Hematopoietic multipotent progenitor cell treated with erythropoietin and hydrocortisone succinate and interleukin-3 and kit ligand, for 15 days (in vitro differentiated cells): ENCODE data around the gene ADGRD1.
"Not testable (repeated sequence)": the region's sequence is repeated elsewhere in the genome, so short reads cannot be mapped to it uniquely, and the experiment has no call there.

Source experiments
- DNase-seq: peaks from one replicate; pipeline ENCODE4 v3.0.0-alpha.2; 2015; ENCODE audit warnings: low spot score

ADGRD1 gene

DNA sequence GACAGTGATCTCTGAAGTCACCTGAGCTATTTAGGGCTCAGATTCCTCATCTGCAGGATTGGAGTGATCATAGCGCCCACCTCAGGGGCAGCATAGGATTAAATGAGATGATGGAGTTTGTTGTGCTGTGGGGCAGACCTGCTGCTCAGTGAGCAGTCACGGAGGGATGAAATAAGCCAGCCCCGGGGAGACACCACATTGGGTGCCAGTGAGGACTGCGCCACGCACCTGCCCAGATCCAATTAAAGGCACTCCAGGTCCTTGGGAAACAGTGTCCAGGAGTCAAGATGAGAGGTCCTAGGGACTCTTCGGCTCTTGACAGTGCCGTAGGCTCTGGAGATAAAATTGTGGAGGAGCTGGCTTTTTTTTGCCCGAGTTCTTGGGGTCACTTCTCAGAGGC lies 166.2 kb downstream of the ADGRD1 start:
- no peak for DNase-seq

DNA sequence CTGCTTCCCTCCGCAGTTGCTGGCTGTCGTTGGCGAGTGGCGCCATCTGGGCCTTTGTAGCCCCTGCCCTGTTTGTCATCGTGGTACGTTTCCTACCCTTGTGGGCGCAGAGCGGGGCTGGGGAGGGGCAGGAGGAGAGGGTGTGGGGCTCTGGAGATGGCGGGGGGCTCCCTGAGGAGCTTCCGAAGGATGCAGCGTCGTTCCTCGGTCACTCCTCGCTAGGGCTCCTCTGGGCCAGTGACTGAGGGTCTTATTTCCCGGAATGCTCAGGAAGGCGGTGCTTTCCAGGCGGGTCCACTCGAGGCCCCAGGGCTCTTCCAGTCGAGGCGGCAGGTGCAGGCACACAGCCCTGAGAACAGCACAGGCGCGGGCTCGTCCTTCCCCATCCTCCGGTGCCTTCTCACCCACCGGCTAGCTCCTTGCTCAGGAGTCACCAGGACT lies 167.1 kb downstream of the ADGRD1 start:
- DNase-seq: no peak

- DNase-seq: no peak
Observed at GRCh38 chr12:131121705-131122405, 168.1 kb downstream of the ADGRD1 start.

GRCh38 chr12:131122631-131123030 lies 168.9 kb downstream of the ADGRD1 start:
- no peak for DNase-seq

DNA sequence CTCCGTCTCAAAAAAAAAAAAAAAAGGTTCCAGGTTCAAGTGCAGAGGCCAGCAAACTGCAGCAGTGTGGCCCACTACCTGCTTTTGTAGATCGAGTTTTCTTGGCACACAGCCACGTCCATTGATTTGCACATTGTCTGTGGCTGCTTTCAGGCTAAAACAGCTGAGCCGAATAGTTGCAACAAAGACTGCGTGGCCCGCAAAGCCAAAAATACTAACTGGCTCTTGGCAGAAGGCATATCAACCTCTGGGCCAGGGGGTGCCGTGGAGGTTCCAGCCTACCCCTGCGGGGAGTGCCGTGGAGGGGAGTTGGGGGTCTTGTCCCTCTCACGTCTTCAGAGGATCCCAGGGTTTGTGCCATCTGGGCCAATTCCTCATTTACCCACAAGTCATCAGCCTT lies 170.1 kb downstream of the ADGRD1 start:
- DNase-seq: no peak

DNA sequence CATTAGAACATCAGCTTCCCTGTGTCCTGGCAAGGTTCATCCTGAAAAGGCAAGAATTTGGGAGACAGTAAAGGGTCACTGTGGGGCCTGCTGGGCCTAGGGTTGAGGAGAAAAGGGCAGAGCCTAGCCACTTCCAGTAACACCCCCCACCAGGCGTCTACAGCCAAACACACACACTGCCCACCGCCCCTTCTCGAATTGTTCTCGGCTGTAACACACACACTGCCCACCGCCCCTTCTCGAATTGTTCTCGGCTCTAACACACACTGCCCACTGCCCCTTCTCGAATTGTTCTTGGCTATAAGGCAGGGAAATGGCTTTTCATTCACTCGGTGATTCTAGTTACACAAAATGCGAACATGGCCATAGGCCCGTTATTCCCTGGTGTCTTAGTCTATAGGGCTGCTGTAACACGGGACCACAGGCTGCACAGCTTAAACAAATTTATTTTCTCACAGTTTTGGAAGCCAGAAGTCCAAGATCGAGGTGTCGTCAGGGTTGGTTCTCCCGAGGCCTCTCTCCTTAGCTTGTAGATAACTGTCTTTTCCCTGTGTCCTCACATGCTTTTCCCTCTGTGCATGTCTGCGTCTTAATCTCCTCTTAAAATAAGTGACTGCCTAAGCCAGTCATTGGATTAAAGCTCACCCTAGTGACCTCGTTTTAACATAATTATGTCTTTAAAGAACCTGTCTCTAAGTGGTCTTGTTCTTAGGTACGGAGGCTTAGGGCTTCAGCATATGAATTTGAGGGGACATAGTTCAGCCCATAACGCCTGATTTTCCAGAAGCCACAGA lies 171.0 kb downstream of the ADGRD1 start:
- no peak for DNase-seq

DNA sequence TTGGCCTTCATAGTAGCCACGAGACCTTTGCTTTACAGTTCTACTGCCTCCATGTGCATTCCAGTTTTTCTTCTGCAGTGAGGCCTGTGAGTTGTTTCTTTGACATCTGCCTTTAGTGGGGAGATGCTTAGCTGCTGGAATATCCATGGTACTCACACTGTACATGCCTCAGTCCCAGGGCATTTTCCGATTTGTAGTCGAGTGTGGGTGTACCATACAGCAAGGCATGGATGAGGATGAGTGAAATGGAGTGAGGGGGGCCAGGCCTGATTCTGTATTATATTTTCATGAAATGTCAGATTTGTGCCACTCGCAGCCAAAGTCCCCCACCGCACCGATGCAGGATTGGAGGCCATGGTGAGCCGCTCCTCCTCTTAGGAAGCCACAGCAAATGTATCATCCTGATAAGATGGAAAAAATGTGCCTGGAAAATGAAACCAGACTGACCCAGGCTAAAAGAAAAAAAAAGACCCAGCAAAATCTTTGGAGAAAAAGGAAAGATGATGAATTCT lies 173.0 kb downstream of the ADGRD1 start:
- DNase-seq: no peak

GRCh38 chr12:131128556-131128955 lies 174.8 kb downstream of the ADGRD1 start:
- DNase-seq: no peak

DNA sequence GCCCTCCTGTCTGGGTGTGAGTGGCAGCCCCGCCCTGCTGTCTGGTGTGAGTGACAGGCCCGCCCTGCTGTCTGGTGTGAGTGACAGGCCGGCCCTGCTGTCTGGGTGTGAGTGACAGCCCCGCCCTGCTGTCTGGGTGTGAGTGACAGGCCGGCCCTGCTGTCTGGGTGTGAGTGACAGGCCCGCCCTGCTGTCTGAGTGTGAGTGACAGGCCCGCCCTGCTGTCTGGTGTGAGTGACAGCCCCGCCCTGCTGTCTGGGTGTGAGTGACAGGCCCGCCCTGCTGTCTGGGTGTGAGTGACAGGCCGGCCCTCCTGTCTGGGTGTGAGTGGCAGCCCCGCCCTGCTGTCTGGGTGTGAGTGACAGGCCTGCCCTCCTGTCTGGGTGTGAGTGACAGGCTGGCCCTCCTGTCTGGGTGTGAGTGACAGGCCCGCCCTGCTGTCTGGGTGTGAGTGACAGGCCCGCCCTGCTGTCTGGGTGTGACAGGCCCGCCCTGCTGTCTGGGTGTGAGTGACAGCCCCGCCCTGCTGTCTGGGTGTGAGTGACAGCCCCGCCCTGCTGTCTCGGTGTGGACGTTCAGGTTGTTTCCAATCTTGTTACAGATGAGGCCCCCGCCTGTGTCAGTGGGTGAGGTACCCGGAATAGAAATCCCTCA lies 175.4 kb downstream of the ADGRD1 start:
- not testable (repeated sequence) for DNase-seq

DNA sequence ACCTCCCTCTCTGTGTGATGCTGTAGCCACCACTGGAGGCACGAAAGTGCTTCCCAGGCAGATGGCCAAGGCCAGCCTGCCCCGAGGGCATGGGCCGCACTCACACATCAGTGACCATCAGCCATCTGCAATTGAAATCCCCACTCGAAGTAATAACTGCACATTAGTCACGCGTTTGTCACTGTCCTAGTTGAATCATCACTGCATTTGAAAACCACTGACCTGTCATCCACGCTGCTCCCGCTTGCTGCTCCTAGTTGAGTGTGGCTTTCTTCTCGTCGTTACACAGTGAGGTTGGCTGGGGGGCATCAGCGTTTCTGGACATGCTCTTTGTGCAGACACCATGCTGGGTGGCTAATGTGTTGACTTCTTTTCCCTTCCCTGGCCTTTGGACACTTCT lies 176.1 kb downstream of the ADGRD1 start:
- DNase-seq: no peak

DNA sequence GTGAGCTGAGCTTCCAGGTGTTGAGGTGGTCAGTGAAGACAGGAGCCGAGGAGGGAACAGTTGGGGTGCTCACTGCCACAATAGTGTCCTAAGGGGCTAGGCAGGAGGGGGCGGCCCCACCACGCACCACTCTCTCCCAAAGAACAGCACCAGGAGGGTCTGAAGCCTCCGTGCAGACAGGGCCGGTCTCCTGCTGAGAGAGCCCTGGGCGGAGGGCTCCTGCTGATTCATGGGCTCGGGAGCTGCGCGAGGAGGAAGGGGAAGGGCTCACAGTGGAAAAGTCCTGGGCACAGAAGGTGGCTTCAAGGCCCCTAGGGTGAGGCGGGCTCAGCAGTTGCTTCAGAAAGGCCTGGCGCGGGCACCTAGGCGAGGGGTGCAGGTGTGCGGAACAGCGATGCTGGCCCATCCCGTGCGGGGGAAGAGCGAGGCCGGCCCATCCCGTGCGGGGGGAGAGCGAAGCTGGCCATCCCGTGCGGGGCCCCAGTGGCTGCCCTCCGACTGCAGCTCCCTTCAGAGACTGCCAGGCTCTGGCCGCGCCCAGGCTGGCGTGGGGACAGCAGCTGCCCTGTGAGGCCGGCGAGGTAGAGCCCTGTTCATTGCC lies 176.7 kb downstream of the ADGRD1 start:
- no peak for DNase-seq

DNA sequence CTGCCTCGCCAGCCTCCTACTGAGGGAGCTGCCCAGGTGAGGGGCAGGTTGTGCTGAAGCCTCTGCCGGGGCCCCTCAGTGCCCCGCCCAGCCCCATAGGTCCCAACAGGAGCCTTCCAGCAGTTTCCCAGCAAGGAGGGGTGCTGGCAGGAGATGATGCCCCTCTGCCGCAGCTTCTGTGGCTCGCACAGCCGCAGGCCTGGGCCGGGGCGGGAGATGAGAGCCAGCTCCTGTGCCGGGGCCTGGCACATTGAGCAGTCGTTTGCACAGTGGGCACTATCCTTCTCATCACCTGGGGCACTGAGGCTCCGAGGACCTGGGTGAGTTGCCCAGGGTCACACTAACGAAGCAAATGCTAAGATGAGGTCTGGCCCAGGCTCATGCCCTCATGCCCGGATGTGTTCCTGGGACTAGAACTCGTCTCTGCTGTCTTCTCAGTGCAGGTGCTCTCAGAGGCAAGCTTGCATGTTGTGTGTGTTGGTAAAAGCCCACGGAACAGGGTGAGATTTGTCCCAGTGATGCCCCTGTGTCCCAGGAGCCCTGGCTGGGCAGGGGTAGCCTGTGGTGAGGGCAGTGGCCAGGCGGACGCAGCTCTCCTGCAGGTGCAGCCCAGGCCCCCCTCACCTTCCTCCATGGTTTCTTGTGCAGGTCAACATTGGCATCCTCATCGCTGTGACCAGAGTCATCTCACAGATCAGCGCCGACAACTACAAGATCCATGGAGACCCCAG lies 177.5 kb downstream of the ADGRD1 start:
- DNase-seq: no peak

DNA sequence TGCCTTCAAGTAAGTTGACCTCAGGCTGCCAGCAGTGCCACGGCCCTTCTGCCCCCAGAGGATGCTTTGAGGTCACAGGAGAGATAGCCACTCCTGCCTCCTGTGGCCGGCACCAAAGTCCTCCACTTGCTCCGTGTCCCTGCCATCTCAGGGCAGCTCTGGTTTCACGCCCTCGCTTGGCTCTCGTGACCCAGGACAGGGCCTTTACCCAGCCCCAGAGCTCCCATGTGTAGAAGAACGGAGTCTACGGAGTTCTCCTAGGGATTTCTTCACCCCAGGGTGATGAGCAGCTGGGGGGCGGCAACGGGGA lies 178.1 kb downstream of the ADGRD1 start:
- no peak for DNase-seq

DNA sequence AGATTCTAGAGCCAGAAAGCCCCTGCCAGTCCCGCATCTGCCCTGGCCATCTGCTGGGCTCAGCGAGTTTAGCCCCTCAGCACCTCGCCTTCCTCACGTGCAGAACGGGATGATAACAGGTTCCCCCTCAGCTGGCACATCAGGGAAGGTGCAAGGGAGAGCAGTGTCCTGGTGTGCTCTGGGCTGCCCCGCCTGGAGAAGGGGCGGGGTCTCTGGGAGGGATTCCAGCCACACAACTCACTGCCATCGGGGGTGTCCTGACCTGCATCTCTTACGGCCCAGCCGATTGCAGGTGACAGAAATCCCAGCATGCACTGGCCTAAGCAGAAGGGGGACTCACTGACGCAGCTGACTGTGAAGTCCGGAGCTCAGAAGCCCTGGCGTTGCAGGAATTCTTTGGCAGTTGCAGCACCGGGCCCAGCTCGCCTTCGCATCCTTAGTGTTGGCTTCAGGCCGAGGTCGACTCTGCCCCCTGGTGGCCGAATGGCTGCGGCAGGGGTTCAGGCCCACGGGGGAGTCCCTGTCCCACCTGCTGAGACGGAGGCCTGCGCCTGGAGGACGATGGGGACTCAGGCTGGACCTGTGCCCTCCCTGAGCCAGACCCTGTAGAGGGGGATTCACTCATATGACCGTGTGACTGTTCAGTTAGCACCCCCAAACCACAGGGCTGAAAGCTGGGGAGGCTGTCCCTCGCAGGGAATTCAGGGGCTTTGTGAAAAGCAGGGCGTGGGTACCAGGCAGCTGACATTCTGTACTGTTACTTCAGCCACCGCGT lies 178.6 kb downstream of the ADGRD1 start:
- DNase-seq: peak; percentile 32

DNA sequence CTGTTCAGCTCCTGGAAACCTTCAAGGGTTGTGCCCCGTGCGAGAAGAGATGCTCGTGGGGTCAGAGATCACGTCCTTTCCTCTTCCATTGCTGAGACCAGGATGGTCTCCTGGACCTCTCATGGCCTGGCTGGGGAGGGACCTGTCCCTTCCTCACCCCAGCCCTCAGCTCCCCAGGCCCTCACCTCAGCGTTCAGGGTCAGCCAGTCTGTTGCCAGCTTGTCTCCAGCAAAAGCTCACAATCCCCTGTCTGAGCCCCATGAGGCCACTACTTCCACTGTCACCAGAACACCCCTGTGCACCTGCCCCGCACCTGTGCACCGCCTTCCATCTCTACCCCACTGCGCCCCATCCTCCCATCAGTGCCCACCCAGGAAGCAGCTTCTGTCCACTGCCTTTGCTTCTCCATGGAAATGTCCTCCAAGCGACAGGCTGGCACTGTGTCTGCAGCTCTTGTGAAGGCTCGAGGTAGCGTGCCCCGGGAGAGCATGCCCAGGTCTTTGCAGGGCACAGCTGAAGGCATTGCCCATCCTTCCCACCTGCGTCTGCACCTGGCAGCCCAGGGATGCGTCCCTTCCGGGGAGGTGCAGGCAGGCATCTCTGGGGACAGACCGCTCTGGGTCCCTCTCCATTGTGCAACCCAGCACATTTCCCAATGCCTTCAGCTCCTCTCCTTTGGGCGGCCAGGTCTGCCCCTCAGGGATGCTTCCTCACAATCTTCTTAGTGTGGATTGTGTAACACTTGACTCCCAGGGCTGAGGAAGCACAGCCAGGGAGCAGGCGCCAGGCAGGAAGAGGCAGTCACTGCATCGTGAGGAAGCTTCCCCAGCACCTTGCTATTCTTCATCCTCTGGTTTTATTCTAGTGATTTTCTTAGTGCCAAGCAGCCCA lies 179.6 kb downstream of the ADGRD1 start:
- DNase-seq: no peak

- no peak for DNase-seq
Observed at GRCh38 chr12:131133994-131134393, 180.3 kb downstream of the ADGRD1 start.

DNA sequence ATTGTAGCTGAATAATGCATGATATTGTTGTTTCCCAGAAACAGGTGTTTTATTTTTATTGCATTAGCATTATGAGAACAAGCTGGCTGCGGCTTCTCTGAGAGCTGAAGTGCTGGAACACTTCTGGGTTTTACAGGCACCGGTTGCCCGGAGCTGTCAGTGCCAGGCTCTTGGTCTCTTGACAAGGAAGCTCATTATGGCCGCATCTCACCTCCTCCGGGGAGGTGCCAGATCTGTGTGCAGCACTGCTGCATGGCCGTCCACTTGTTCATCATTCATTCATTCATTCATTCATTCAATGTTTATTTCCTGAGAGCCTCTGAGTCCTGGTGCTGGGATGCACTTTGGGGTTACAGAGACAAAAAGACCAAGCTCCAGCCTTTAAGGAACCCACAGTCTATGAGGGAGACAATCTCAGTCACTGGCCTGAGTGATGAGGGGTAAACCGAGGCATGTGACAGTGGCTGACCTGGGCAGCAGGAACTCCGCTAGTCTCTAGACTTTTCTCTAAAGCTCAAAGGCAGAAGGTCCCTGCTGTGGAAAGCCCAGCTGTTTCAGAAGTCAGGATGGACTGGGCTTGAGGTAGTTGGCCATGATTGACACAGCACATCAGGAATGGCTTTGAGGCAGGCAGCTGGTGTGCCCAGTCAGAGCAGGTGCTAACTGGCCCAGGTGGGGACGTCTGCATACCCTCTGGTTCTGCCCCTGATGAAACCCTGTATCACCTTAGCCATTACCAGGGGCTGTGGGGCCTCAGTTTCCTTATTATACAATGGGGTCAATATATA lies 181.0 kb downstream of the ADGRD1 start:
- no peak for DNase-seq

DNA sequence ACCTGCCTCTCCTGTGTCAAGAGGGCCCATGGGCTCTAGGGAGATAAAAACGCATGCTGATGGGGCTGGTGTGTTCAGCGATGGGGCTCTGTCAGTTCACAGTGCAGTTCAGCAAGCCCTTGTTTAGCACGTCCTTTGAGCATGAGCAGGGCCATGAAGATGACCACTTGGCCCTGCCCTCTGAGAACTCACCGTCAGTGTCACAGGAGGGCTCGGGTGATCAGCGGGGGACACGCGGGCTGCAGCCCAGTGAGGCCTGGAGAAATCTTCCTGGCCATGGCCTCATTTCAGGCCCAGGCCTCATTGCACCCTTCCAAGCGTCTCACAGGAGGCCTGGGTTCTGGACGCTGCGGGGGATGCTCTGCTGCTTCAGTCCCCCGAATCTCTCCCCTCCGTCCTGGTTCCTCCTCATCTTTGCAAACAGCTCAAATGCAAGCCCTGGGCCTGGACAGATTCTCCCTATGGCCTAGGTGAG lies 181.6 kb downstream of the ADGRD1 start:
- no peak for DNase-seq
